Kidney epithelial cell (primary cell): Measurements from ENCODE around the gene FDXR. TPM values are rescaled to one million over a fixed set of nuclear protein-coding genes. Genes with fewer than 3 reads are reported as not detected.

ENCODE experiments used
- DNase-seq: peaks from one replicate; pipeline ENCODE4 v3.0.0-alpha.2; 2010; ENCODE audit warnings: low read depth
- H3K27me3 ChIP-seq: 2 replicates; pipeline ENCODE4 v1.6.0; 2011; ENCODE audit warnings: low read length; ENCODE audit not compliant: control insufficient read depth, insufficient read depth
- H3K36me3 ChIP-seq: 2 replicates; pipeline ENCODE4 v1.5.1; 2011; ENCODE audit warnings: low read length; ENCODE audit not compliant: control insufficient read depth, insufficient read depth
- H3K4me3 ChIP-seq: 2 replicates; pipeline ENCODE4 v1.5.1; 2011; ENCODE audit warnings: low read depth, mild to moderate bottlenecking, control low read depth, low read length
- total RNA-seq: library from RNA; depleted of rRNA; stranded (reverse); fragments of >200 nt; gene quantifications from 2 replicates; pipeline ENCODE4 v1.2.3, GENCODE V29; 2015
- TF ChIP-seq, protein P1 (sequence below): IDR thresholded peaks from 2 replicates; pipeline ENCODE4 v1.5.1; 2011; ENCODE audit warnings: mild to moderate bottlenecking, moderate library complexity, low read length, control low read depth, inconsistent platforms; ENCODE audit not compliant: insufficient read depth, poor library complexity, severe bottlenecking

Gene FDXR
- total RNA-seq, 1 donor from 2014 or later: 34.0 TPM

DNA sequence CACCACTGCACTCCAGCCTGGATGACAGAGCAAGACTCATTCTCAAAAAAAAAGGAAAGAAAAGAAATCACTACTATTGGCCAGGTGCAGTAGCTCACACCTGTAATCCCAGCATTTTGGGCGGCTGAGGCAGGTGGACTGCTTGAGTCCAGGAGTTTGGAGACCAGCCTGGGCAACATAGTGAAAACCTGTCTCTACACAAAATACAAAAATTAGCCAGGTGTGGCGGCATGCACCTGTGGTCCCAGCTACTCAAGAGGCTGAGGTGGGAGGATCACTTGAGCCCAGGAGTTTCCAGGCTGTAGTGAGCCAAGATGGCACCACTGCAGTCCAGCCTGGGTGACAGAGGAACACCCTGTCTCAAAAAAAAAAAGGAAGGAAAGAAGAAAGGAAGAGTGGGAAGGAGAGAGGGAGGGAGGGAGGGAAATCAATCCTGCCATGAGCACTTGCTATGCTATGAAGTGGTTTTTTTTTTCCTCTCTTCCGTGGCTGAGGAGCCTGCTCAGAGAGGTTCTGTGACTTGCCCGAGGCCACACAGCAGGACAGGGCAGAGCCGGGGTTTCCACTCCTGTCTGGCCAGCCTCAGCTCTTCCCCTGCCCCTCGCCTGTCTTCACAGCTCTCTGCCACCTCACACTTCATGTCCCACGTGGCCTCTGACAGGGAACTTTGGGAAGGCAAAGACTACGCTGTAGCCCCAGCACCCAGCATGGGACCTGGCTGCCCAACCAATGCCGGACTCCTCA, 24.0 kb downstream of the FDXR start:
- H3K36me3 ChIP-seq: no peaks in the 10 kb centered on the region
- DNase-seq: no peak
- TF ChIP-seq, protein P1, sequence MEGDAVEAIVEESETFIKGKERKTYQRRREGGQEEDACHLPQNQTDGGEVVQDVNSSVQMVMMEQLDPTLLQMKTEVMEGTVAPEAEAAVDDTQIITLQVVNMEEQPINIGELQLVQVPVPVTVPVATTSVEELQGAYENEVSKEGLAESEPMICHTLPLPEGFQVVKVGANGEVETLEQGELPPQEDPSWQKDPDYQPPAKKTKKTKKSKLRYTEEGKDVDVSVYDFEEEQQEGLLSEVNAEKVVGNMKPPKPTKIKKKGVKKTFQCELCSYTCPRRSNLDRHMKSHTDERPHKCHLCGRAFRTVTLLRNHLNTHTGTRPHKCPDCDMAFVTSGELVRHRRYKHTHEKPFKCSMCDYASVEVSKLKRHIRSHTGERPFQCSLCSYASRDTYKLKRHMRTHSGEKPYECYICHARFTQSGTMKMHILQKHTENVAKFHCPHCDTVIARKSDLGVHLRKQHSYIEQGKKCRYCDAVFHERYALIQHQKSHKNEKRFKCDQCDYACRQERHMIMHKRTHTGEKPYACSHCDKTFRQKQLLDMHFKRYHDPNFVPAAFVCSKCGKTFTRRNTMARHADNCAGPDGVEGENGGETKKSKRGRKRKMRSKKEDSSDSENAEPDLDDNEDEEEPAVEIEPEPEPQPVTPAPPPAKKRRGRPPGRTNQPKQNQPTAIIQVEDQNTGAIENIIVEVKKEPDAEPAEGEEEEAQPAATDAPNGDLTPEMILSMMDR: no peak
- H3K27me3 ChIP-seq: peaks cover 55% of the 10 kb centered on the region
- H3K4me3 ChIP-seq: no peak overlapping the region

DNA sequence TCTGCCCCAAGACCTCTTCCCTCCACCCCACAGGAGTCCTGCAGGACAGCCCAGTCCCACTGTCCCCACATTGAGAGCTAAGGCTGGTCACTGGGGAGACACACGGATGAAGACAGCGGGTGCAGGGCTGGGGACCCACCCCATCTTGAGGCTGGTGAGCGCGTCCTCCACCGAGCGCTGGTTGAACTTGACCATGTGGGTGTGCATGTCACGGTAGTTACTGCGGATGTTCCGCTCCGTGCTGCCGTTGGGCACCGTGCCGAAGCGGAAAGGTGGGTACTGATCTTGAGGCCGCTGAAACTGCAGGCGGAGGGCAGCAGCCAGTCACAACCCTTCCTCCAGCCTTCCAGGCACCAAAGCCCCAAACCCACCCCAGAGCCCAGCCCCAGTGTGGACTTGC, 26.2 kb downstream of the FDXR start:
- Histone ChIP-seq H3K4me3 (no peak overlapping the region), H3K27me3 (peaks cover 47% of the 10 kb centered on the region), H3K36me3 (no peaks in the 10 kb centered on the region)
- DNase-seq: no peak
- TF ChIP-seq, protein P1: no peak

DNA sequence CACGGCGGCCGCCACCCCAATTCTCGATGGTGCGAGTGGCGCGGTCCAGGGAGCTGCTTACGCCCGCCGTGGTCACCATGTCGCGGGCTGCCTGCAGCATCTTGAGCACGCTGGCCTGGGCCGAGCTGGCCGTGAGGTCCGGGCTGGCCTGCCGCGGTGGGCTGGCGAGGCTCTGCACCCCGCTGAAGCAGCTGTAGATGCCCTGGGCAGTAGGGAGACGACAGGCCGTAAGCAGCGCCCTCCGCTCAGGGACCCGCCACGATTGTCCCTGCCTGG, 29.5 kb downstream of the FDXR start:
- H3K4me3 ChIP-seq: no peak overlapping the region
- DNase-seq: no peak
- TF ChIP-seq, protein P1: no peak

DNA sequence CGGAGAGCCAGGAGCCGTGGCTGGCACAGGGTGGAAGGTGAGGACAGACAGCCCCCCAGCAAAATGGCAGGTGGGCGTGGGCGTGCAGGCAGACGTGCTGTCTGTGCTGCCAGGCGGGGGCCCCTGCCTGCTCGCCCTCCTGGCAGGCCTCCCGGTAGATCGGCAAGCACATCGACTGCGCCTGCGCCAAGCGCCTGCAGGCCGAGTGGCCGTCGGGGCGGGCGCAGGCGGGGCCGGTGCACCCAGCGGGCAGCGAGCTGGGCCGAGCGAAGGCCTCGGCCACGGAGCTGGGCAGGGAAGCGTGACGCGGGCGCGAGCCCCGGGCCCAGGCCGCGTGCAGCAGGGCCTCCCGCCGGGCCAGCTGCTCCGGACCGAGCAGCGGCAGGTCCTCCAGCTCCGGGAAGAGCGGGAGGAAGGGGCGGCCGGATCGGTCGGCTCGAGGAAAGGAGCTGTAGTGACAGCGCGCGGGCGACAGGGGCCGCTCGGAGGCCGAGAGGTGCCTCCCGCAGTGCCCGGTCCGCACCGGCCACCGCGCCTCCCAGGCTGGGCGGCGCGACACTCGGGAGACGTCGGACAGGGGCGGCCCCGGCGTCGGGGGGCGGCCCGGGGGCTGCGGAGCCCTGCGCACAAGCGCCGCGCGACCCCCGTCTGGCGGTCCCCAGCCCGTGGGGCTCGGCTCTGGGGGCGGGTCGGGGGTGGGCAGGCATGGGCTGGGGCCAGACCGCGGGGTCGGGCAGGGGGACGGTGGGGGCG, 30.0 kb downstream of the FDXR start:
- Histone ChIP-seq H3K36me3 (no peaks in the 10 kb centered on the region), H3K4me3 (peak overlapping the region; percentile 25), H3K27me3 (peaks cover 43% of the 10 kb centered on the region)
- DNase-seq: no peak
- TF ChIP-seq, protein P1: peak; percentile 30

More for the DNA sequence above, 29.5 kb downstream of the FDXR start:
- peaks cover 43% of the 10 kb centered on the region for H3K27me3 ChIP-seq
- no peaks in the 10 kb centered on the region for H3K36me3 ChIP-seq

DNA sequence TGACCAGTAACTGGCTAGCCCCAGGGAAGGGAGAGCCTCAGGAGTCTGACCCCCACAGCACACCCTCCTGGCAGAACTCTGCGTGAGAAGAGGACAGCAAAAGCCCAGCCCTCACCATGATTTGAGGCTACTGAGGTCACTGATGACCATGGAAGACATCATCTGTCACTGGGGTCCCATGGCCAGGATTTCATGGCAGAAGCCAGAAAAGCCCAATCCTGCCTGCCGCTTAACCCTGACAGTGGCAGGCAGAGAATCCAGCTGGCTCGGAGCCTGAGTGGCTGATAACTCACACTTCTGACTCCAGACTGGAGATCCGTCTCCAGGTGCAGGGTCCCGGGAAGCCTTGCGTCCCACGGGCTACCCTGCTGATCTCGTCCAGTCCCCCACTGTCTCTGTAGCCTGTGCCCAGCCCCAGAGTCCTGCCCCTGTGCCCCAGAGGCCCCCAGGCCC, 30.6 kb downstream of the FDXR start:
- Histone ChIP-seq H3K27me3 (peaks cover 41% of the 10 kb centered on the region), H3K4me3 (no peak overlapping the region), H3K36me3 (no peaks in the 10 kb centered on the region)
- no peak for DNase-seq
- TF ChIP-seq, protein P1: peak; percentile 12
